Tibial nerve (tissue), 3 donors: ENCODE results near the gene RP9.

Source experiments
- CTCF ChIP-seq, 5 experiments: fragments of 200-600 bp in 3 of 5; fragments of 450-650 bp in 2 of 5; sonication (generic) in 3 of 5; IDR thresholded peaks; one replicate each; pipeline ENCODE4 v1.5.1; 2016 to 2019; ENCODE audit warnings: antibody characterized with exemption in 5 of 5, mild to moderate bottlenecking in 3 of 5, moderate library complexity in 2 of 5
- POLR2A ChIP-seq, 2 donors: fragments of 450-650 bp; IDR thresholded peaks; one replicate each; pipeline ENCODE4 v1.6.1; 2017; ENCODE audit warnings: antibody characterized with exemption in 2 of 2, mild to moderate bottlenecking in 2 of 2, moderate library complexity in 2 of 2

DNA sequence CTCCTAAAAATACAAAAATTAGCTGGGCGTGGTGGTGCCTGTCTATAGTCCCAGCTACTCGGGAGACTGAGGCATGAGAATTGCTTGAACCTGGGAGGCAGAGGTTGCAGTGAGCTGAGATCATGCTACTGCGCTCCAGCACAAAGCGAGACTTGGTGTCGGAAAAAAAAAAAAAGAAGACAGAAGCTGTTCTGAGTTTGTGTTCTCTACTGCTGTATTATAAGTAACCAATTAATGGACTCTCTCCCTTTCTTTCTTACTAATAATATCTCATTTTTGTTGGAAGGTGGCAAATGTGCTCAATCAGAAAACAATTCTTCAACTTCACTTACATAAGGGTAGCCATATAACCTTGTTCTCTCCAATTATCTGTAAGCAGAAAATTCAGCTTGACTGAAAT is 54.0 kb downstream of the RP9 start:
- TF ChIP-seq POLR2A (IDR thresholded peaks at IDR 0.05): no peak
- TF ChIP-seq CTCF (IDR thresholded peaks at IDR 0.05): no peak
